GM13976 (cell line): ENCODE measurements around the gene KIF16B.
"Not testable (repeated sequence)": the region's sequence is repeated elsewhere in the genome, so short reads cannot be mapped to it uniquely, and the experiment has no call there.

ENCODE experiments used
- DNase-seq: peaks from one replicate; pipeline ENCODE4 v3.0.0; 2012; ENCODE audit warnings: low spot score
- in situ Hi-C: fragments of 300-500 bp; cut with MboI; formaldehyde crosslinking; loops from one replicate; pipeline ENCODE4 v1.12.0; 2022; ENCODE audit warnings: low sequenced_read_pairs, mixed read lengths, inconsistent platforms; ENCODE audit not compliant: unreplicated experiment
- TF ChIP-seq, protein P1 (sequence below): IDR thresholded peaks from 2 replicates; pipeline ENCODE4 v1.5.1; 2012; ENCODE audit warnings: borderline replicate concordance, mild to moderate bottlenecking; ENCODE audit not compliant: insufficient read depth; ENCODE audit errors: extremely low read depth, missing control alignments, control extremely low read depth

Gene KIF16B

DNA sequence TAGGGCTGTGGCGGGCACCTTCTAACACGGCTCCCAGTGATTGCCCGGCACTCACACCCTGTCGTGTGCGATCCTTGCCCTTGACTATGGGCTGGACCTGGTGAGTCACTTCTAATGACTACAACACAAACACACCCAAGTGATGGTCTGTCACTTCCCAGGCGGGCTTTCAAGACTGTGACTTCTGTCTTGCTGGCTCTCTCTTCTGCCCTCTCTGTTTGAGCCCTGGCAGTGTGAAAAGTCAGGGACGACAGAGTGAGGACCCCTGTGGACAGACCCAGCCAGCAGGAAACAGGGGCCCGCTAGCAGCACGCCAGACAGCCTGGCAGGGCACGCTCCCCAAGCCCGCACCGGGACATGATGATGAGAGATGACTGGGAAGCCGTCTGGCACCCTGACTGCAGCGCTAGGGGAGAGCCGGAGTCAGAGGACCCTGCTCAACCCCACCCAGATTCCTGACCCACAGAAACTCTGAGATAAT lies 43.0 kb downstream of the KIF16B start:
- DNase-seq, result no peak
- TF ChIP-seq, protein P1, sequence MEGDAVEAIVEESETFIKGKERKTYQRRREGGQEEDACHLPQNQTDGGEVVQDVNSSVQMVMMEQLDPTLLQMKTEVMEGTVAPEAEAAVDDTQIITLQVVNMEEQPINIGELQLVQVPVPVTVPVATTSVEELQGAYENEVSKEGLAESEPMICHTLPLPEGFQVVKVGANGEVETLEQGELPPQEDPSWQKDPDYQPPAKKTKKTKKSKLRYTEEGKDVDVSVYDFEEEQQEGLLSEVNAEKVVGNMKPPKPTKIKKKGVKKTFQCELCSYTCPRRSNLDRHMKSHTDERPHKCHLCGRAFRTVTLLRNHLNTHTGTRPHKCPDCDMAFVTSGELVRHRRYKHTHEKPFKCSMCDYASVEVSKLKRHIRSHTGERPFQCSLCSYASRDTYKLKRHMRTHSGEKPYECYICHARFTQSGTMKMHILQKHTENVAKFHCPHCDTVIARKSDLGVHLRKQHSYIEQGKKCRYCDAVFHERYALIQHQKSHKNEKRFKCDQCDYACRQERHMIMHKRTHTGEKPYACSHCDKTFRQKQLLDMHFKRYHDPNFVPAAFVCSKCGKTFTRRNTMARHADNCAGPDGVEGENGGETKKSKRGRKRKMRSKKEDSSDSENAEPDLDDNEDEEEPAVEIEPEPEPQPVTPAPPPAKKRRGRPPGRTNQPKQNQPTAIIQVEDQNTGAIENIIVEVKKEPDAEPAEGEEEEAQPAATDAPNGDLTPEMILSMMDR, result no peak
- in situ Hi-C loops, result no loop called here

DNA sequence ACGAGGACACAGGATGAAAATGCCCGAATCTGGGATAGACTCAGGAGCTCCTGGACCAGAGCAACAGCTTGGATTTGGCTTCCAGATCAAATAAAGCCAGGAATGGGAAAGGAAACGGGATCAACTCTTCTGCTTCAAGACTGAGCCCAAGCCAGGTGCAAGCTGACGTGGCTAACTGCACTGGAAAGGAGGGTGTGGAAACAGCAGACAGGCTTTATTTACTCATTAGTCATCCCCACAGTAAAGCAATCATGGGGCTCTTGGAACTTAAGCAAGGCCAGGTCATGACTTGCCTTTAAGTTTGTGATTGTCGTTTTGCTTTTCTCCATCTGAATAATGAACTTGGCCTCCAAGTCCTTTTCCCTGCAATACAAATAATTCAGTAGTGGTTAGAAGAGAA lies 45.2 kb downstream of the KIF16B start:
- in situ Hi-C loops, result no loop called here

DNA sequence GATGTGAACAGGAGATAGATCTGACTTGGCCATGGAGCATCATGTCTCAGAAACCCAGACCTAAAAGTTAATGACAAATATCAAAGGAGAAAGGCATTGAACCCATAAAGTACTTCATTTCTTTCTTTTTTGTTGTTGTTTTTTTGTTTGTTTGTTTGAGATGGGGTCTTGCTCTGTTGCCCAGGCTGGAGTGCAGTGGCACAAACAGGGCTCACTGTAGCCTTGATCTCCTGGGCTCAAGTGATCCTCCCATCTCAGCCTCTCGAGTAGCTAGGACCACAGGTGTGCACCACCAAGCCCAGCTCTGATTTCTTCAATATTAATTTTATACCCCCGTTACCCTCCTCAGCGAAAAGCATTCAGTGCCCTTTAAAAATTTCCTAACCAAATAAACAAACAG lies 45.8 kb downstream of the KIF16B start:
- TF ChIP-seq, protein P1, result no peak
- DNase-seq, result no peak
- in situ Hi-C loops, result no loop called here

More for the DNA sequence above, 45.2 kb downstream of the KIF16B start:
- TF ChIP-seq, protein P1, result no peak
- no peak for DNase-seq

DNA sequence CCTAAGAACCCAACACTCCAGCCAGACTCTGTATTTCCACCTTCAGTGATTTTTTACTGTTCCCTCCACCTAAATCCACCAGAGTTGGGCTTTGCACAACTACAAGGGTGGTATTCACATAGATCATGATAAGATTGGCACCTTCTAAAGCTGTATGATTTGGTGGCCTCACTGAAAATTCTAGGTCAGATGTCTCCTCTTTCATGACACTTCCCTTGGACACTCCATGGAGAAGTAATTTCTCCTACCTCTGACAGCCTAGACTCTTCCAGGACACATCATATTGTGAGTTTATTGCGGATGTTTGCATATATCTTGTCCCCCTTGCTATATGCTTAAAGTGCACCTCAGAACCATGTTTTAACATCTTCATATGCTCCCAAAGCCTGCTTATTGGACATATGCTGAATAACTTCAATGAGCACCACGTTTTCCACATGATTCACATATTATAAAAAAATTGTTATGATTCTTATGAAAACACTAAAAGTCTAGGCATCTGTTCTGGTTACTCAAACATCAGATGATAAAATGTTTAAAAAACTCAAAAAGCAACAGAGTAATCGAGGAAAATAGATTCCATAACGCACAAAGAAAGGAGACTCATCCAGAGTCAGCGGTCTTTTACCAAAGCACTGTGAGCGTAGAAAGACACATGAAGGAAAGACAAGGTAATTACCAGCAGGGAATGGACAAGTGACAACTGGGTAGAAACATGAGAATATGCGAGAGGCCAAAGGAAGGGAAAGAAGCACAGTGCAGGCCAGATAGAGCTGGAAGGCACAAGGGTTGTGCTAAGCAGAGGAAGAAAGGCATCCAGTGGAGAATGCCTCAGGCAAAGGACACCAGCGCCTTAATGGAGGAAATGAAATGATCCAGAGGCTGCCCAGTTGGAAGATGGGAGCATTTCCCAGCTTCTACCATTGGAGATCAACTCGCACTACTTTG lies 46.5 kb downstream of the KIF16B start:
- in situ Hi-C loops, result no loop called here
- TF ChIP-seq, protein P1, result no peak
- DNase-seq, result no peak

DNA sequence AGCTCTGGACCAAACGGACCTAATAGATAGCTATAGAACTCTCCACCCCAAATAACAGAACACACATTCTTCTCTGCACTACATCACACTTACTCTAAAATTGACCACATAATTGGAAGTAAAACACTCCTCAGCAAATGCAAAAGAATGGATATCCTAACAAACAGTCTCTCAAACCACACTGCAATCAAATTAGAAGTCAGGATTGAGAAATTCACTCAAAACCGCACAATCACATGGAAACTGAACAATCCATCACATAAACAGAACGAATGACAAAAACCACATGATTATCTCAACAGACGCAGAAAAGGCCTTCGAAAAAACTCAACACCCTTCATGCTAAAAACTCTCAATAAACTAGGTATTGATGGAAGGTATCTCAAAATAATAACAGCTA lies 50.6 kb downstream of the KIF16B start:
- in situ Hi-C loops, result loop anchor here (25.0 kb wide), 1 partner anchor 240 kb away; no protein-coding TSS in a partner anchor
- DNase-seq, result not testable (repeated sequence)

DNA sequence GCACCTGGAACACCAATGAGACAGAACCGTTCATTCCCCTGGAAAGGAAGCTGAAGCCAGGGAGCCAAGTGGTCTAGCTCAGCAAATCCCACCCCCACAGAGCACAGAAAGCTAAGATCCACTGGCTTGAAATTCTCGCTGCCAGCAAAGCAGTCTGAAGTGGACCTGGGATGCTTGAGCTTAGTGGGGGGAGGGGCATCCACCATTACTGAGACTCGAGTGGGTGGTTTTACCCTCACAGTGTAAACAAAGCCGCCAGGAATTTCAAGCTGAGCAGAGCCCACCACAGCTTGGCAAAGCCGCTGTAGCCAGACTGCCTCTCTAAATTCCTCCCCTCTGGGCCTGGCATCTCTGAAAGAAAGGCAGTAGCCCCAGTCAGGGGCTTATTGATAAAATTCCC lies 53.1 kb downstream of the KIF16B start:
- DNase-seq, result no peak
- in situ Hi-C loops, result loop anchor here (25.0 kb wide), 1 partner anchor 242 kb away; no protein-coding TSS in a partner anchor
- TF ChIP-seq, protein P1, result no peak

DNA sequence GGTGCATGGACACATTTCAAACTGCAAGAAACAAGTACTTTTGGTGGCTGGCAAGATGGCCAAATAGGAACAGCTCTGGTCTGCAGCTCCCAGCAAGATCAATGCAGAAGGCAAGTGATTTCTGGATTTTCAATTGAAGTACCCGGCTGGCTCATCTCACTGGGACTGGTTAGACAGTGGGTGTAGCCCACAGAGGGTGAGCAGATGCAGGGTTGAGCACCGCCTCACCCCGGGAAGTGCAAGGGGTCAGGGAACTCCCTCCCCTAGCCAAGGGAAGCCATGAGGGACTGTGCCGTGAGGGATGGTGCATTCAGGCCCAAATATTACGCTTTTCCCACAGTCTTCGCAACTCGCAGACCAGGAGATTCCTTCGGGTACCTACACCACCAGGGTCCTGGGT lies 53.6 kb downstream of the KIF16B start:
- in situ Hi-C loops, result loop anchor here (25.0 kb wide), 1 partner anchor 243 kb away; no protein-coding TSS in a partner anchor
- not testable (repeated sequence) for DNase-seq
